Measurements from ENCODE around the gene IL33. TPM values are rescaled to one million over a fixed set of nuclear protein-coding genes. Genes with fewer than 3 reads are reported as not detected.

Gene IL33
- total RNA-seq, 1 experiment from 2014 or later, result not detected

DNA sequence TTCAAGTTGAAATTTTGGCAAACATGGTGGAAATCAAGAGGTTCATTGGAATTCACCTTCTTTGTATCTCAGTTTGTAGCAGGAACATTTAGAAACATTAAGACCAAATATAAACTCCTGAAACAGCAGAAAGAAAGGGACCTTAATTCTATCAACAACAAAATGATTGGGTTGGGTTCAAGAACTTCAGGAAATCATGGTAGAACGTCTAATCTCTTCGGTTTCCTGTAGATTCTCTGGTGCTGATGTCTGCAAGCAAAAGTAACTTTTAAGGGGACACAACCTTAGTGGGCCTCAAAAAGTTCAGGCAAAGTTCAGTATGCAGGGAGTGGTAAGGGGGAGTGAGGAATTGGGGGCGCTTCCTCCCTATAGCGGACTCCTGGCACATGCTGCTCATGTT, 3.4 kb downstream of the IL33 start:
- no peak for TF ChIP-seq CTCF (IDR thresholded peaks at IDR 0.05; ENCODE audit: unreplicated experiment)
- ChIA-PET POLR2A (no interaction called here), CTCF (no interaction called here)
- Mint-ChIP-seq H3K27ac (ENCODE audit: low read depth, unreplicated experiment) (no peak overlapping the region), H3K4me1 (ENCODE audit: insufficient read depth, unreplicated experiment) (peaks cover 10% of the 10 kb centered on the region), H3K4me3 (ENCODE audit: unreplicated experiment) (no peak overlapping the region), H3K9me3 (ENCODE audit: unreplicated experiment) (no peaks in the 10 kb centered on the region), H3K36me3 (ENCODE audit: insufficient read depth, unreplicated experiment) (no peaks in the 10 kb centered on the region), H3K27me3 (ENCODE audit: insufficient read depth, unreplicated experiment) (no peaks in the 10 kb centered on the region)
- intact Hi-C loops (cut with micrococcal nuclease), result no loop called here
- no peak for DNase-seq (ENCODE audit: unreplicated experiment)
- BruUV-seq (replicated peaks), result no TSS peak

DNA sequence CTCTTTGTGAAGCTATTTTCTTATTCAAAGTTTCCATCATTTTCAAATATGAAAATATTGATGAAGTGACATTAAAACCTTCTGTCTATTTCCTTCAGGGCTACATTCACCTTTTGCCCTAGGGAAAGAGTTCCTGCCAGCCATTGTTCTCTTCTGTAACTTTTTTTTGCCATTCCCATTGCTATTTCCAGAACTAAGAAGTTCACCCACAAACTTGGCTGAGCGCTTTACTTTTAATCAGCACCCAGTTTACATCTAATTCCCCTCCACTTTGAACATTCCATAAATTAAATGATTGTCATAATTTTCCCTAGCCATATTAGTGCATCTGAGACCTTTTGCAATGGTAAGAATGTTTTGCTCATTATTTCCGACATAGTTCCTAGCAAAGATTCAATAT, 4.4 kb downstream of the IL33 start:
- H3K27me3 Mint-ChIP-seq (ENCODE audit: insufficient read depth, unreplicated experiment), result no peaks in the 10 kb centered on the region
- no peaks in the 10 kb centered on the region for H3K9me3 Mint-ChIP-seq (ENCODE audit: unreplicated experiment)
- no peak overlapping the region for H3K27ac Mint-ChIP-seq (ENCODE audit: low read depth, unreplicated experiment)
- CTCF ChIA-PET, result interaction anchor here (0.6 kb wide), 1 partner anchor 1215 kb away, joined by 5 read pairs; no protein-coding TSS in a partner anchor
- TF ChIP-seq CTCF (IDR thresholded peaks at IDR 0.05; ENCODE audit: unreplicated experiment), result no peak
- no peak for DNase-seq (ENCODE audit: unreplicated experiment)
- intact Hi-C loops (cut with micrococcal nuclease), result no loop called here
- no TSS peak for BruUV-seq (replicated peaks)
- peaks cover 10% of the 10 kb centered on the region for H3K4me1 Mint-ChIP-seq (ENCODE audit: insufficient read depth, unreplicated experiment)
- no peaks in the 10 kb centered on the region for H3K36me3 Mint-ChIP-seq (ENCODE audit: insufficient read depth, unreplicated experiment)
- H3K4me3 Mint-ChIP-seq (ENCODE audit: unreplicated experiment), result no peak overlapping the region
- POLR2A ChIA-PET, result interaction anchor here (1.1 kb wide), 1 partner anchor 9 kb away, joined by 3 read pairs; no protein-coding TSS in a partner anchor

GRCh38 chr9:6224393-6225154, 9.0 kb downstream of the IL33 start:
- Mint-ChIP-seq H3K9me3 (ENCODE audit: unreplicated experiment) (no peaks in the 10 kb centered on the region), H3K4me3 (ENCODE audit: unreplicated experiment) (no peak overlapping the region), H3K36me3 (ENCODE audit: insufficient read depth, unreplicated experiment) (no peaks in the 10 kb centered on the region), H3K4me1 (ENCODE audit: insufficient read depth, unreplicated experiment) (peaks cover 13% of the 10 kb centered on the region), H3K27ac (ENCODE audit: low read depth, unreplicated experiment) (no peak overlapping the region), H3K27me3 (ENCODE audit: insufficient read depth, unreplicated experiment) (no peaks in the 10 kb centered on the region)
- TF ChIP-seq CTCF (IDR thresholded peaks at IDR 0.05; ENCODE audit: unreplicated experiment), result no peak
- BruUV-seq (replicated peaks), result no TSS peak
- intact Hi-C loops (cut with micrococcal nuclease), result no loop called here
- peak; percentile 44 for DNase-seq (ENCODE audit: unreplicated experiment)
- ChIA-PET CTCF (interaction anchor here (0.6 kb wide), 1 partner anchor 131 kb away, joined by 5 read pairs; no protein-coding TSS in a partner anchor), POLR2A (interaction anchor here (0.7 to 3.0 kb wide), 2 partner anchors 9 to 11 kb away, joined by 5 to 11 read pairs; partner anchors contain the start of gene IL33)

- no peak overlapping the region for H3K27ac Mint-ChIP-seq (ENCODE audit: low read depth, unreplicated experiment)
- POLR2A ChIA-PET, result interaction anchor here (1.5 to 3.0 kb wide), 4 partner anchors 9 to 46 kb away, joined by 3 to 11 read pairs (median 6); partner anchors contain the start of gene IL33
- H3K4me1 Mint-ChIP-seq (ENCODE audit: insufficient read depth, unreplicated experiment), result peaks cover 13% of the 10 kb centered on the region
- DNase-seq (ENCODE audit: unreplicated experiment), result peak; percentile 59
- CTCF ChIA-PET, result no interaction called here
- no peaks in the 10 kb centered on the region for H3K36me3 Mint-ChIP-seq (ENCODE audit: insufficient read depth, unreplicated experiment)
- no peak overlapping the region for H3K4me3 Mint-ChIP-seq (ENCODE audit: unreplicated experiment)
- intact Hi-C loops (cut with micrococcal nuclease), result no loop called here
- TF ChIP-seq CTCF (IDR thresholded peaks at IDR 0.05; ENCODE audit: unreplicated experiment), result no peak
- H3K27me3 Mint-ChIP-seq (ENCODE audit: insufficient read depth, unreplicated experiment), result no peaks in the 10 kb centered on the region
- no TSS peak for BruUV-seq (replicated peaks)
- H3K9me3 Mint-ChIP-seq (ENCODE audit: unreplicated experiment), result no peaks in the 10 kb centered on the region
Measured at GRCh38 chr9:6226696-6227095, 11.1 kb downstream of the IL33 start.
